HG03095 (cell line): Measurements from ENCODE around the gene LRP1B.

ENCODE experiments used
- ATAC-seq: cut with Tn5 transposase; IDR thresholded peaks from one replicate; pipeline ENCODE4 v1.9.1; 2021; ENCODE audit warnings: moderate library complexity; ENCODE audit not compliant: unreplicated experiment

The LRP1B gene

DNA sequence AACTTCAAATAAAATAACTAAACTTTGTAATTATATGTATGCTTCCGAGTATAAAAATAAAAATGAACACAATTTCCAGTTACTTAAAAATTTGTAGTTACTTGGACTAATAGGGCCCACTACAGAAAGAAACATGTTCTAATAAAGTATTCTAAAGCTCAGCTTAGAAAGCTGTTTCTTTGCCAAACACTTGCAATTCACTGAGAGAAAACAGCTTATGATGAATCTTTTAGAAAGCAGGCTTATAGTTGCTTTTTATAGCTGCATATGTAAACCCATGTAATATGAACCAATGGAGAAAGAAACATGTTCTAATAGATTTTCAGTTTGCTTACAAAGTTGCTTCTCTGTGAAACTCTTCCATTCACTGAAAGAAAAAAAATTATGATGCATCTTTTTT is 766.0 kb downstream of the LRP1B start:
- no peak for ATAC-seq

DNA sequence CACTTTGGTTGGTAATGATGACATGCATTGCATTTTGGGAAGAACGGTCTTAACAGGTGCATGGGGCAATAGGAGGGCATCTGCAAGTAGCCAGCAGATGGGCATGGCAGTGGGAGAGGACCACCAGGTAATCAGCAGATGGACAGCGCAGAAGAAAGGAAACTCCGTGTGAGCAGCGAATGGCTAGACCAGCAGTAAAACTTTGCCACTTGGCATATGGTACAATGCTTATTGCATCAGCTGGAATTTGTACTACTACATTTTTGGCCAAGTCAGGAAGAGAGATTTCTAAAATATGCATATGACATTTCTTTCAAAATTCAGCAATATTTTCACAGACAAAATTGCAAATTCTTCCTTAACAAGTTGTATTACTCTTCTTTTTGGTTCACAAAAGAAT is 768.5 kb downstream of the LRP1B start:
- no peak for ATAC-seq

DNA sequence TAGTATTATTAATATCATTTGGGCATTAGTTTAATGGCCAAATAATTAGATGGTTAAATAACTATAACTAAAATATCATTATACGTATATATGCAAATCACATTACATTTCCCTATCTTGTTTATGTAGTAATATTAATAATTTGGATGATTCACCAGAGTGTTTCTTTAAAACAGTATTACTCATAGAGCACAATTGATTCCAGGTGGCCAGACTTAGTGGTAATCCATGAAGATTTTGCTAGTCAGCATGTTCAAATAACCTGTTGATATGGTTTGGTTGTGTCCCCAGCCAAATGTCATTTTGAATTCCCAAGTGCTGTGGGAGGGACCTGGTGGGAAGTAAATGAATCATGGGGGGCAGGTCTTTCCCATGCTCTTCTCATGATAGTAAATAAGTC is 782.3 kb downstream of the LRP1B start:
- no peak for ATAC-seq

DNA sequence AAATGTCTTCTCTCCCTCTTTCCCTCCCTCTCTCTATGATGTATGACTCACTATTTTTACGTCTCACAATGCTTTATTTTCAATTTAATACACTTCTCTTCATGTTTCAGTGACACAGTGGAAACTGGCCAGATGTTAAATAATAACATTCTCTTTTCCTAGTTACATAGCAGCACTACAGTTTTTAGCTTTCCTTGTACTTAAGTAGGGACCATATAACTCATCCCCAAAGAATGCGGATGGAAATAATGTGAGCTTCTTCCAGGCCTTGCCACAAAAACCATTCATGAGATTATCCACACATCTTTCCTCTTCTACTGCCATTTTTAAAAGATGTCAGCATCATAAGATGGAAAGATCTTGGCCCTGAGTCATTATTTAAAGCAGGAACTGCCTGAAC is 789.4 kb downstream of the LRP1B start:
- ATAC-seq, result no peak

DNA sequence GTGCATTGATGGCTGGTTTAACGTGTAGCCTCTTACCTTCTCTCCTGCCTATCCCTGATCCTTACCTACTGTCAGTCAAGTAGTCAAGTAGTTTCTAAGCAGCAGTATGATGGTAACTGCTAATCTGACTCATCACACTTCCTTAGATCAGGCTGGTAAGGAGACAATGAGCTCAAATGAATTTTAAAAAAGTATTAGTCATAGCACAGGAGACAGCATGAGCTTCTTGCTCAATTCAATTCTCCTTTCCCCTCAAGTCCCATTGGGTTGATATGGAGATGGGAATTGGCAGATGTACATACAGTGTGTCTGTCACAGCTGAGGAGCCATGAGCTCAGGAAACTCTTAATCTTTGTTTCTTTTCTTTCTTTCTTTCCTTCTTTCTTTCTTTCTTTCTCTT is 799.7 kb downstream of the LRP1B start:
- ATAC-seq, result no peak

DNA sequence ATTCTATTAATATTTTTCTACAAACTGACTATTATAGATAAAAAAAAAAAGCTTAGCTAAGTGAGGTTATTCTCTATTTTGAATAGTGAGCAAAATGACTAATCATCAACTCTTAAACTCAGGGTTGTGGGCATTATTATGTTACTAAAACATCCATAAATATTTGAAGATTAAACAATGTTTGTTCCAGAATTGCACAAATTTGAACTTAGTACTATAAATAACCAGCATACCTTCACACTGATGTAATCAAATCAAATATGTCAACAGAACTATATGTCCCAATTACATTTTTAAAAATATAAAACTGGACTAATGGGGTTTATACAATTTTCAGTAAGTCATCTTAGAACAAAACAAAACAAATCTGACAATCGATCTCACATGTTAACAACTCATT is 800.9 kb downstream of the LRP1B start:
- ATAC-seq, result no peak

DNA sequence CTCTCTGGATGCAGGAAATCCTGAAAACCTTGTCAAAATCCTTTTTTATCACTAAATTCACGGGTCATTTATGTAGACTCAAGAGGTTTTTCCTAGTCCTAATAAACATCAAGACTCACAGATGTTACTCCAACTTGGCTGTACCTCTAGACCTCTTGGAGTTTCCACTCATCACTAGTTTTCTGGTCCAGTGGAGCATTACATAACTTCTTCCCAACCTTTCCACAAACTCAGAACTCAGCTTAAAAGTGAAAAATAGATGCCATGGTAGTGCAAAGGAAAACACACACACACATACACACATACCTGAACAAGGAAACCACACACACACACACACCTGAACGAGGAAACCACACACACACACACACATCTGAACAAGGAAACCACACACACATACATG is 807.2 kb downstream of the LRP1B start:
- ATAC-seq, result no peak

DNA sequence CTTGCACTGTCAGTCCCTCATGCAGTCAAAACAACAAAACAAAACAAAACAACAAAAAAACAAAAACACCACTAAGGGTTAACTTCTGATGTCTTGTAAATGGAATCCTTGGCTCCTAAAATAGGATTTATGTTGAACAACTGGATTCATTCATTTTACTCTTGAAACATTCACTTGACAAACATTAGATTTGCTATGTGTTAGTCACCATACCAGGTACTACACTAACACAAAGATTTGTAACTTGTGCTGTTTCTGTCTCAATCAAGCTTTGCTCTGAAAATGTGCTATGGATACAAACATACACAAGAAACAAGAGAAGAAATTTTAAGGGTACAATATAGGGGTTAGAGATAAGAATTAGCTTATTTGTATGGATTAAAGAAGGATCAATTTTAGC is 812.8 kb downstream of the LRP1B start:
- ATAC-seq, result no peak

DNA sequence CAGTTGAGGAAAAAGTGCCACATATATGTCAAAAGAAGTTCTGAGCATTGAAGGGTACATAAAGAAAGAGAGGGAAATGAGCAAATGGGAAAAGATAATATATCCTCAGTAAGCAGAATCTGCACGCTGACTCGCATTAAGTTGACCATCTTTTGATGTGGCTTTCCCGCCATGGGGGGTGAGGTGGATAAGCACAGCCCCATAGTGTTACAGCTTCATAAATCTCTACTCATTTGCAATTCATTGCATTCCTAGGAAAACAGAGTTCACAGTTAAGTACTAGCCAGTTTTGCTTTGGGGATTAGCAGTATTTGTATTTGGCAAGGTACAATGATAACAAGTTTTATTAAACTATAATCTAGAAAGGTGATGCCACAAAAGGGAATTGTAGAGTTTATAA is 814.2 kb downstream of the LRP1B start:
- ATAC-seq, result no peak

DNA sequence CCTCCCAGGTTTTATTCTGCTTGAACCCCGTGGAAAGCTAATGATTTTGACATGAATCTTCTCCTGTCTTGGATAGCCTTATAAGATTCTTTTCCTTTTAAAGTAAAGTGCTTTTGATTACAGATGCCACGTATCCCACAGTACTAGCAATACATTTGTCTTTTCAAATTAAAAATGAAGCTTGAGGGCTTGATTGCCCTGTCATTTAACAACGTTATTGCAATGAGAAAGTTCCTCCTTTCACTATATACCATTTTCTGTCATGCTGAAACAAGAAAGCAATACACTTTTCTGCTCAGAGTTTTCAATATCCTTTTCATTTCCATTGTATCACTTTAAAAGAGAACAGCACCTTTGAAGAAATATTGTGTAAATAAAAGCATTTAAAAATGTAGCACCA is 814.7 kb downstream of the LRP1B start:
- no peak for ATAC-seq

DNA sequence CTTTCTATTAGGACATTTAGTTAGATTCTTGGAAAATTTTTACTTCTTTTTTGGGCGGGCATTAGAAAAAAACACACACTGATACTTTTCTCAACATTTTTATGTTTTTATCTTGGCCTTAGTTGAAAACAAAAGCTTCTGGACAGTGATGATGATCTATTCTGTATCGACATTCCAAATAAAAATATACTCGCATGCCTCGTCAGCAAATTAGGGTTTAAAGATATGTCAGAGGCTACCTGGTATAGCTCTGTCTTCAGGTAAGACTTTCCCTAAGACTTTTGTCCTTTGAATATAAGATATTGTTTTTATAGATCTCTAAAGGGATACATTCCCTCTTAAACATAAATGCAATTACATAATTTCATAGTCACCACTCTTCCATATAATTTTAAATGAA is 816.8 kb downstream of the LRP1B start:
- no peak for ATAC-seq

DNA sequence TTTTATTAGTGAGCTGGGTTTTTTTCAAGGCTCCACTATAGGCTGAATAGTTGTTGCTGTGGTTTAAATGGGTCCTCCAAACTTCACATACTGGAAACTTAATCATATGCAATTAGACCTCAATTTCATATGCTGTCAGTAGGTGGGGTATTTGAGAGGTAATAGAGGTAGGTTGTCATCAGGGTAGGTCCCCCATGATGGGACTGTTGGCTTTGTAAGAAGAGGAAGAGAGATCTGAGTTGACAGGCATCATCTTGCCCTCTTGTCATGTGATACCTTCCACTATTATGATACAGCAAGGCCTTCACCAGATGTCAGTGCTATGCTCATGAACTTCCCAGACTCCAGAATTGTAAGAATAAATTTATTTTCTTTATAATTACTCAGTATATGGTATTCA is 819.4 kb downstream of the LRP1B start:
- ATAC-seq, result no peak

DNA sequence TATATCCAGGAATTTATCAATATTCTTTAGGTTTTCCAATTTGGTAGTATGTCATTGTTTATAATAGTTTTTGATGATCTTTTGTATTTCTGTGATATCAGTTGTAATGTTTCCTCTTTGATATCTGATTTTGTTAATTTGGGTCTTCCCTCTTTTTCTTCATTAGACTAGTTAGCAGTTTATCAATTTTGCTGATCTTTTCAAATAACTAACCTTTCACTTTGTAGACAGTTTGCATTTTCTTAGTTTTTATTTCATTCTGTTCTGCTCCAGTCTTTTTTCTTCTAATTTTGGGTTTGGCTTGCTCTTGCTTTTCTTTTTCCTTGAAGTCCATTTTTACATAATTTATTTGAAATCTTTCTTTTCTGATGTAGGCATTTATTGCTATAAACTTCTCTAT is 824.4 kb downstream of the LRP1B start:
- ATAC-seq, result no peak

DNA sequence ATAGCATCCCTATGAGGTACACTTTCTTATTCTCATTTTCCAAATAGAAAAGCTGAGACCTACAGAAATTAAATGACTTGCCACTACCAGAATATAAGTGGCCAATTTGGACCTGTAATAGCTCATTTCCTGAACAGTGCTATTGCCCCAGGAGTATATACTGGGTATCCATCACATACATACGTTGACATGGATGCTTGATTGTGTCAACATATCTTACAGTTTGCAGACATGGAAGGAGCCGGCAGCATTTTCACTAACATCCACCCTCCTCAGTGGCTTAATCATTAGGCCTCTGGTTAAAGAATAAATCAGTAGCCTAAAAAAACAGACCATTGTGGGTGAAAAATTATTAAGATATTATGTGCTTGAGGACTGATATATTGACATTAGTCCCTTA is 829.3 kb downstream of the LRP1B start:
- no peak for ATAC-seq

DNA sequence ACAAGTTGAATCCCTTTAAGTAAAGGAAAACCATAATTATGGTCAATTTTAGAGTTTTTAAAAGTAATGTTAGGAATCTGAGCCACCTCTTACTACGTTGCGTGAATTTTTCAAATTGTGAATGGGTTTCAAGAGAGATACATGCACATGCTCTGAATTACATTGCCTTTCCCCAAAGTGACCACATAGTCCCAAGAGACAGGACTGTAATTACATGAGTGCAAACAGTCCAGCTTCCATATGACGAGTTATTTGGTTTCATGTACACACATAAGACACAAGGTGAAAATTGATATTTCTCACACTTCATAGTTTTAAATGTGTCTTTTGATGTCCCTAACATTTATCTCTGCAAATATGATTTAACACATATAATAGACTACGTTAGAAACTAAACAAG is 850.8 kb downstream of the LRP1B start:
- ATAC-seq, result no peak

DNA sequence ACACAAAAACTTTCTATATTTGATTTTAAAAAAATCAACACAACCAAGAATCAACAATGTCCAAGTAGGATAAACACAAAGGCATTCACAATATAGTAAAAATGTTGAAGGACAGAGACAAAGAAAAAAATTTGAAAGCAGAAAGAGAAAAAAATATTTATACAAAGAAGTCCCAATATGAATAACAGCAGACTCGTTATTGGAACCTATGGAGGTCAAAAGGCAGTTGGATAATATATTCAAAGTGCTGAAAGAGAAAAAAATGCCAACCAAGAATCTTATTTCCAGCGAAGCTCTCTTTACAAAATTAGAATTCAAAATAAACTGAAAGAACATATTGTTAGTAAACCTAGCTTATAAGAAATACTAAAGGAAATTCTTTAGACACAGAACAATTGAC is 859.5 kb downstream of the LRP1B start:
- no peak for ATAC-seq

DNA sequence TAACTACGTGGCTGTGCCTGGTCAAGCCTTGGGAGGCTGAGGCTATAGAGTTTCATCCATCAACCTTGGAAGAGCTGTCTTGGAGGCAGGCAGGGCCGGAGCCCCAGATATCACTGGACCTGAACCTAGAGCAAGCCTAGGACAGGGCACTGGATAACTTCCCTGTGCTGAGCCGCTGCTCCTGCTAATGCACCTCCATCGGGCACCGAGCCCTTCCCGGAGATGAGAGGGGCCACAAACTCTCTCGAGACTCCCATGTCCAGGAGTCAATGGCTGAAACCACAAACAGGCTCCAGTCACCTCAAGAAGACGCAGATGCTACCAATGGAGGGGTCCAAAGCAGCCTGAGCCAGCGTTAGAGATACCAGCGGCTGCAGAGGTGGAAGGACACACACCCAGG is 866.0 kb downstream of the LRP1B start:
- no peak for ATAC-seq

DNA sequence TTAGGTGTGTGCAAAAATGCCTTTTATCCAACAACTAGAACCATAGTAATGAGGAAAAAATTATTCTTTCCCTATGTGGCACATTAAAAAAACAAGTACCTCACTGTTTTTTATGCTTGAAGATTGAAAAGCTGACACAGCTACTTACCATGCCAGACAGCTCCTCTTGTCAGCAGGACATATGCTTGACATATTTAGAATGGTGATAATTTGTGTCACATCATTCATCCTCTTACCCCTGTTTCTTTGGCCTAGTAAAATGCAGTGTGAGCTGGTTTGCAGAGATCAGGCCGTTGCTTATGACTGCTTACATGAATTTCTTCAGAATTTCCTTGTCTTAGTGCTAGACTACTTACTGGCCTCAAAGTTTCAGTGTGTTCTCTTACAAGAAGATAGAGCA is 869.9 kb downstream of the LRP1B start:
- ATAC-seq, result no peak

DNA sequence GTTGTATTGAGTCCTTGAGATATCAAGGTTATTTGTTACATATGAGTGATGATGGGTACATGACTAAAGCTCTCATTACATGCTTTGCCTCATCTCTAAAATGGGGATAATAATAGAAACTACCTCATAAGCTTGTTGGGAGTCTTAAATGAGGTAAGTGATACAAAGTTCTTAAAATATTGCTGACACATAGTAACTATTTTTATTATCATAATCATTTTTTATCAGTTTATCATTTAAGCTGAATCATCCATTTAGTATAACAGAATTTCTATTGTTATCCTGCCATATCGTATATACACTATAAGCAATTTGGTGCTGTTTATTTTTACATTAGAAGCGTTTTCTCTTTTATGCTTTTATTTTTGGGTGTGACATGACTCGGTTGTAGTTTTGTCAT is 871.1 kb downstream of the LRP1B start:
- no peak for ATAC-seq

DNA sequence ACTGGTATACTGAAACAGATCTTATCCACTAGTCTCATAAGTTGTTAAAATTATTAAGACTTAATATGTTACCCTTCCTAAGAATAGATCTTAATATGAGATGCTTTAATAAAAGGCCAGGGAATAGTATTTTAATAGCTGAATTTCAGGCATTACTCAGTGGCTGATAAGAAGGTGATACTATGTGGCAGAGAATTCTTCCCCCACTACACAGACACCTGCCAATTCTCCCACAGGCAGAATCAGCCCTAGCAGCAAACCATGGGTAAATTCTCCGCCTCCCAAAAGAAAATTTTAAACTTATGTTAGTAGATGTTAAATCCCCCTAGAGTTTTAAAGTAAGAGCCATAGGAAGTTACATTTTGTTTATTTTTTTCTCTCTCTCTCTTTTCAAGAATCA is 888.8 kb downstream of the LRP1B start:
- no peak for ATAC-seq

DNA sequence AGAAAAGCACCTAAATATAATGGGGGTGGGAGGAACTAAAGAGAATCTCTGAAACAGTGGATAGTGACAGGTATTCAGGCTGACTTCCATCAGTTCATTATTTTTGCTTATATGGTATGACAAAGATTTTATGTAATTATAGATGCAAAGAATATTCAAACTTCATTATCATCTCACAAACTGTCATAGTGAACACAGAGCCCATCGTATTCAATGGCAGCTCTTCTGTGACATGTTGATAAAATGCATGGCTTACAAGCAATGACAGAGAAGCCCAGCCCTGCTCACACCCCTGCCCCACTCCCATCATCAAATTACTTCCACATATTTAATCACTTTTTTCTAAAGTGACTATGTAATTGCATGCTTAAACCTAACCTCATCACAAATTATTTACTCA is 904.3 kb downstream of the LRP1B start:
- ATAC-seq, result no peak

DNA sequence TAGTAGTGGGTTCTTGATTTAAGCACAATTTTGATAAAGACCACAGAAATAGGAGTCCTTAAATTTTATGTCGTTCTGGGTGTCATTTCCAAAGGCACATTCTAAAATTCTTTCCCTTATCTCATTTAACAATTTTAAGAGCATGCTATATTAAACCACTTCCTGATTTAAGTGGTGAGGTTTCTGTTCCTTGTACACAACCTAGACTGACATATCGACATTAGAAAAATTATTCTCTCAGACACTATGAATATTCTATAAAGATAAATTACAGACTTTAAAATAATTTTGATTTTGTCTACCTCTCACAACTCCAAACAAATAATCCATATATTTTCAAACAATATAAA is 923.8 kb downstream of the LRP1B start:
- ATAC-seq, result no peak

DNA sequence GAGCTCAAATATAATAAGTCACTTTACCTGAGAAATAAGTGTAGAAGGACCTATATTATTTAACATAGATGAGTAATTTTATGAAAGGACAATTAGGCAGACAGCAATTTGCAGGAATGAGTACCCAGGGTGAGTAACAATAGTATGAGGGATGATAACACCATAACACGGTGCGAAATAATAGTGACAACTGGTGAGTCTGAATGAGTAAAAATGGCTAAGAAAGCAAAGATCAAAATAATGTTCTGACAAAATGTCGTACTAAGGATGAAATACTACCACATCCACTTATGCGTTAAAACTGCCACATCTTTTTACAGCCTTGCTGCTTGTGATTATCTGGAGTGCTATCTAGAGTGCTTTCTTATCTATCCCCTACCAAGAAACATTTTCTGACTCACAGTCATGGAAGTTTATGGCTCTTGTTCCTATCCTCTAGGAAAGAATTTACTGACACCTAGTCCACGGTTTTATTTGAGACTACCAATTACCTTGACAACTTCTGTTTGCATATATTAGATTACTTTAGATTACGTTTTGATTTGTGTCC is 929.7 kb downstream of the LRP1B start:
- ATAC-seq, result no peak

DNA sequence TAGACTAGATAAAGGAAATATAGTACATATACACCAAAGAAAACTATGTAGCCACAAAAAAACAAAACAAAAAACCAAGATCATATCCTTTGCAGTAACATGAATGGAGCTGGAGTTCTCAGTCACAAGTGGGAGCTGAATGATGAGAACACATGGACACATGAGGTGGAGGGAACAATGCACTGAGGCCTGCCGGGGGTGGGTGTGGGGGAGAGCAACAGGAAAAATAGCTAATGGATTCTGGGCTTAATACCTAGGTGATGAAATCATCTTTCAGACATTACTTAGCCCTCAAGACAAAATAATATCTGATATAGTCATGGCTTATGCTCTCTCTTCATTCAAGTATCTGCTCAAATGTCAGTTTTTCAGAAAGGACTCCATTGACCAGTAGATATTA is 930.6 kb downstream of the LRP1B start:
- ATAC-seq, result no peak
